HFFc6 (cell line): Measurements from ENCODE around the gene RABGAP1. TPM values are rescaled to one million over a fixed set of nuclear protein-coding genes. Genes with fewer than 3 reads are reported as not detected.

ENCODE experiments used
- DNase-seq: peaks from one replicate; pipeline ENCODE4 v3.0.0-alpha.2; 2018
- H3K27ac Mint-ChIP-seq: 2 replicates; pipeline ENCODE4 v1.8.0; 2020; ENCODE audit warnings: mild to moderate bottlenecking, mixed read lengths
- H3K27me3 Mint-ChIP-seq: 2 replicates; pipeline ENCODE4 v1.8.0; 2021; ENCODE audit warnings: mild to moderate bottlenecking, moderate library complexity, mixed read lengths; ENCODE audit not compliant: insufficient read depth
- H3K36me3 Mint-ChIP-seq: 2 replicates; pipeline ENCODE4 v1.8.0; 2021; ENCODE audit warnings: low read depth, mixed read lengths
- H3K4me1 Mint-ChIP-seq: 2 replicates; pipeline ENCODE4 v1.8.0; 2020; ENCODE audit warnings: low read depth, mixed read lengths
- H3K4me3 Mint-ChIP-seq: 2 replicates; pipeline ENCODE4 v1.8.0; 2020; ENCODE audit warnings: mild to moderate bottlenecking, moderate library complexity, mixed read lengths
- H3K9me3 Mint-ChIP-seq: 2 replicates; pipeline ENCODE4 v1.8.0; 2020; ENCODE audit warnings: mild to moderate bottlenecking, mixed read lengths
- total RNA-seq, 6 experiments: library from RNA; stranded (reverse); fragmentation: NEBNext Ultra II Directional; extraction: Animal tissue kit (Norgen Biotek cat#: 25700); gene quantifications; 2 replicates in 1 of 6; 3 replicates in 5 of 6; pipeline ENCODE4 v1.2.3, GENCODE V29; 2021
- TF ChIP-seq, protein P1 (sequence below): fragments of 200-600 bp; sonication (generic); IDR thresholded peaks from 2 replicates; pipeline ENCODE4 v1.5.0; 2021; ENCODE audit warnings: antibody characterized with exemption, mild to moderate bottlenecking

Gene RABGAP1
- total RNA-seq, 6 experiments from 2014 or later: 29.0 to 39.3 (median 33.9) TPM

DNA sequence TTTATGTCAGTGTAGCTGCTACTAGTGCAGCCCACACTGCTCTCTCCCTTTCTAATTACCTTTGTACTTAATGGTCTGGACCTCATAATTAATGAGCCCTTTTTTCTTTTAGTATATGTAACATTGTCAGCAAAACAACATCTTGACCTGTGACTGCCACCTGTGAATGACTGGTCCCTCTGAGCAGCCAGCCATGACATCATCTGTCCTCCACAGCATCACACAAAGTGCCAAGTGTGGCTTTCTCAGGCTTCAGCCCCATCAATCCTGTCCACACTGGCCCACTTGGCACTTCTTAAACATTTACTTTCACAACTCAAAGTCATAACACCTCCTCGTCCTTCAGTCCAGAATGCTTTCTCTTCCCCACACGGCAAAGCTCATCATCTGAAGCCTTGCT is 197.3 kb downstream of the RABGAP1 start:
- no peaks in the 10 kb centered on the region for H3K36me3 Mint-ChIP-seq

DNA sequence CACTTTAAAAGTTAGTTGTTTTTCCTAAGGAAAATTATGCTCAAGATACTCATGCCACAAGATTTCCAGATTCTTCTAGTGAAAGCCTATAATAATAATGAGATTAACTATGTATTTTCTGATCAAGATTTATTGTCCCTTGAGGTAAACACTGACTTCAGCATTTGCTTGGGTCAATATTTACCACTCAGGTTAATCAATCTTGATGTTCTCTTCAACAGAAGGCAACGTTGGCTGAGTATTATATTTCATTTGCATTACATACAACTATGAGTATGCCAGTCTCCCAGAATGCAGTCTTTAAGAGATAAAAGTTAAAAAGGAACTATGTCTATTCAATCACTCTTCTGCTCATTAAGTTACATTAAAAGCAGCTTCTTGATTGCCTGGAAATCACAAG is 208.2 kb downstream of the RABGAP1 start:
- Mint-ChIP-seq H3K9me3 (no peaks in the 10 kb centered on the region), H3K4me1 (no peaks in the 10 kb centered on the region), H3K4me3 (no peak overlapping the region), H3K27ac (no peak overlapping the region), H3K27me3 (no peaks in the 10 kb centered on the region), H3K36me3 (no peaks in the 10 kb centered on the region)
- DNase-seq: no peak
- TF ChIP-seq, protein P1, sequence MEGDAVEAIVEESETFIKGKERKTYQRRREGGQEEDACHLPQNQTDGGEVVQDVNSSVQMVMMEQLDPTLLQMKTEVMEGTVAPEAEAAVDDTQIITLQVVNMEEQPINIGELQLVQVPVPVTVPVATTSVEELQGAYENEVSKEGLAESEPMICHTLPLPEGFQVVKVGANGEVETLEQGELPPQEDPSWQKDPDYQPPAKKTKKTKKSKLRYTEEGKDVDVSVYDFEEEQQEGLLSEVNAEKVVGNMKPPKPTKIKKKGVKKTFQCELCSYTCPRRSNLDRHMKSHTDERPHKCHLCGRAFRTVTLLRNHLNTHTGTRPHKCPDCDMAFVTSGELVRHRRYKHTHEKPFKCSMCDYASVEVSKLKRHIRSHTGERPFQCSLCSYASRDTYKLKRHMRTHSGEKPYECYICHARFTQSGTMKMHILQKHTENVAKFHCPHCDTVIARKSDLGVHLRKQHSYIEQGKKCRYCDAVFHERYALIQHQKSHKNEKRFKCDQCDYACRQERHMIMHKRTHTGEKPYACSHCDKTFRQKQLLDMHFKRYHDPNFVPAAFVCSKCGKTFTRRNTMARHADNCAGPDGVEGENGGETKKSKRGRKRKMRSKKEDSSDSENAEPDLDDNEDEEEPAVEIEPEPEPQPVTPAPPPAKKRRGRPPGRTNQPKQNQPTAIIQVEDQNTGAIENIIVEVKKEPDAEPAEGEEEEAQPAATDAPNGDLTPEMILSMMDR: no peak

More for the DNA sequence above, 197.3 kb downstream of the RABGAP1 start:
- Mint-ChIP-seq H3K4me3 (no peak overlapping the region), H3K27ac (no peak overlapping the region), H3K4me1 (no peaks in the 10 kb centered on the region), H3K9me3 (no peaks in the 10 kb centered on the region), H3K27me3 (peaks cover 7% of the 10 kb centered on the region)
- no peak for DNase-seq
- TF ChIP-seq, protein P1: no peak

DNA sequence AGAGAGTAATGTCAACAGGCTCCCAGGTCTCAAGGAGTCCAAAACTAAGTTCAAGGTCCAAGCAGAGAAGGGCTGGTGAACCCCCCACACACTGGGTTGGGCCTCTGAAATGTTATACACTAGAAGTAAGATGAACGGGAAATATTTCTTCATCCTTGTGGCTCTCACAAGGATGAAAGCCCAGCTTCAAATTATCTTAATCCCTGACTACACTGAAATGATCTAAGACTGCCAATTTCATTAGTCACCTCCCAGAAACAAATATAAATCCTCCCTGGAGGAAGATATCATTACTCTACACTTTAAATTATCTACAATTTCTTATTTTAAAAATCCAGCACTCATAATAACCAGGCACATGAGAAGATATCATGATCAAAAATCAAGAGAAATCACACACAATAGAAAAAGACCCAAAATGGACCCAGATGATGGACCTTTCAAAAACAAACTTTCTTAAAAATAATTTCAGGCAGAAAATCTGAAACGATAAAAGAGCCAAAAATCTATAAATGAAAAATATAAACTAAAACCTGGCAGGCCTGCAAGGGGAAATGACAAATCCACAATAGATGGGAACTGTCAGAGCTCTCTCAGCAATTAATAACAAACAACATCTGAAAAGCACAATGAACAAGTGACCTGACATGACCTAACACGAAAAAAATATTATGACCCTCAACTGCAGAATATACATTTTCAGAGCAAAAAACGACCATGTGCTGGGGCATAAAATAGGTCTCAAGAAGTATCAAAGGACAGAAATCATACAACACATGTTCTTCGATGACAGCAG is 210.1 kb downstream of the RABGAP1 start:
- Mint-ChIP-seq H3K27ac (no peak overlapping the region), H3K27me3 (no peaks in the 10 kb centered on the region), H3K4me3 (no peak overlapping the region), H3K4me1 (no peaks in the 10 kb centered on the region), H3K9me3 (no peaks in the 10 kb centered on the region), H3K36me3 (no peaks in the 10 kb centered on the region)
- TF ChIP-seq, protein P1: no peak
- no peak for DNase-seq

Other genes starting within 250 kb of the RABGAP1 start
- gene OR1L4, start 217.0 kb upstream of the RABGAP1 start, total RNA-seq: not detected
- gene OR1L6, start 198.7 kb upstream of the RABGAP1 start, total RNA-seq: not detected
- not detected for gene OR5C1, start 152.1 kb upstream of the RABGAP1 start, total RNA-seq
- gene OR1K1, start 140.9 kb upstream of the RABGAP1 start, total RNA-seq: not detected
- gene PDCL, start 112.4 kb upstream of the RABGAP1 start, total RNA-seq: 10 to 100 TPM; 17.3 to 23.0 (median 21.4) TPM
- 10 to 100 TPM; 38.8 to 46.1 (median 41.5) TPM for gene RC3H2, start 35.7 kb upstream of the RABGAP1 start, total RNA-seq
- 1 to 10 TPM; 7.4 to 8.5 (median 8.2) TPM for gene ZBTB6, start 27.7 kb upstream of the RABGAP1 start, total RNA-seq
- 1 to 10 TPM; 4.1 to 5.6 (median 4.6) TPM for gene ZBTB26, start 9.5 kb upstream of the RABGAP1 start, total RNA-seq
- gene GPR21, start 92.6 kb downstream of the RABGAP1 start, total RNA-seq: under 1 TPM in 1 of 6 experiments, not detected in 5; 0.26 TPM